K562 (cell line): ENCODE data around the gene ADK. TPM values are rescaled to one million over a fixed set of nuclear protein-coding genes. Genes with fewer than 3 reads are reported as not detected.

Experiments
- ARNT ChIP-seq, 2 experiments: fragments of 450-650 bp; IDR thresholded peaks; 2 replicates each; pipeline ENCODE4 v1.6.1; 2016; ENCODE audit warnings: mild to moderate bottlenecking in 1 of 2
- ATF1 ChIP-seq, 2 experiments: fragments of 450-650 bp in 1 of 2; IDR thresholded peaks; 2 replicates each; pipeline ENCODE4 v1.6.1; 2016; ENCODE audit warnings: missing compliant biosample characterization in 1 of 2, missing genetic modification characterization in 1 of 2
- CREM ChIP-seq: IDR thresholded peaks from 2 replicates; pipeline ENCODE4 v1.6.1; 2014; ENCODE audit warnings: antibody characterized with exemption, low read depth
- E2F3 ChIP-seq: fragments of 250-450 bp; sonication (Bioruptor Pico); IDR thresholded peaks from 2 replicates; pipeline ENCODE4 v1.4.0; 2020; ENCODE audit warnings: mild to moderate bottlenecking
- HMG20B ChIP-seq: fragments of 250-450 bp; sonication (Bioruptor Pico); IDR thresholded peaks from 2 replicates; pipeline ENCODE4 v1.5.0; 2021; ENCODE audit warnings: mild to moderate bottlenecking
- ID3 ChIP-seq, 2 experiments: fragments of 250-450 bp in 1 of 2; fragments of 450-650 bp in 1 of 2; sonication (Bioruptor Pico) in 1 of 2; IDR thresholded peaks; 2 replicates each; pipeline versions ENCODE4 v1.6.1 to v1.8.0; 2016 to 2021; ENCODE audit warnings: mild to moderate bottlenecking in 2 of 2, moderate library complexity in 2 of 2, missing compliant biosample characterization in 1 of 2, missing genetic modification characterization in 1 of 2
- KAT7 ChIP-seq: sonication (generic); formaldehyde crosslinking; IDR thresholded peaks from 2 replicates; pipeline ENCODE4 v1.8.0; 2022; ENCODE audit warnings: missing genetic modification reagents, mild to moderate bottlenecking, borderline replicate concordance
- MIER1 ChIP-seq: fragments of 450-650 bp; IDR thresholded peaks from 2 replicates; pipeline ENCODE4 v1.6.1; 2016; ENCODE audit warnings: antibody characterized with exemption, mild to moderate bottlenecking, low read depth
- MYNN ChIP-seq, 2 experiments: sonication (generic); formaldehyde crosslinking in 1 of 2; IDR thresholded peaks; 2 replicates each; pipeline versions ENCODE4 v1.5.0 to v1.6.1; 2016 to 2020; ENCODE audit warnings: antibody characterized with exemption in 1 of 2, missing genetic modification reagents in 1 of 2
- PBX2 ChIP-seq, 2 experiments: IDR thresholded peaks in 1 of 2; conservative IDR thresholded peaks in 1 of 2; 2 replicates each; pipeline ENCODE4 v1.6.1; 2016; ENCODE audit warnings: low read depth in 2 of 2, mild to moderate bottlenecking in 1 of 2, missing compliant biosample characterization in 1 of 2, missing genetic modification characterization in 1 of 2, moderate library complexity in 1 of 2
- RHOXF2B ChIP-seq: fragments of 250-450 bp; sonication (Bioruptor Pico); conservative IDR thresholded peaks from 2 replicates; pipeline ENCODE4 v1.5.1; 2021
- SIX5 ChIP-seq, 2 experiments: IDR thresholded peaks; 2 replicates each; pipeline ENCODE4 v1.6.1; 2011; ENCODE audit warnings: low read length in 2 of 2, borderline replicate concordance in 1 of 2, low read depth in 1 of 2, mild to moderate bottlenecking in 1 of 2, moderate library complexity in 1 of 2; ENCODE audit not compliant: insufficient read depth in 1 of 2
- SMARCA5 ChIP-seq: fragments of 450-650 bp; IDR thresholded peaks from 2 replicates; pipeline ENCODE4 v1.6.1; 2016
- ZHX1 ChIP-seq: fragments of 150-350 bp; conservative IDR thresholded peaks from 2 replicates; pipeline ENCODE4 v1.6.1; 2014; ENCODE audit warnings: low read length
- ZNF12 ChIP-seq: sonication (generic); formaldehyde crosslinking; IDR thresholded peaks from 2 replicates; pipeline ENCODE4 v1.4.0; 2020; ENCODE audit warnings: mild to moderate bottlenecking, missing genetic modification reagents
- ZNF133 ChIP-seq: fragments of 250-450 bp; sonication (Bioruptor Pico); IDR thresholded peaks from 2 replicates; pipeline ENCODE4 v1.4.0; 2020; ENCODE audit warnings: mild to moderate bottlenecking
- ZNF395 ChIP-seq: fragments of 200-800 bp; sonication (Bioruptor generic); IDR thresholded peaks from 2 replicates; pipeline ENCODE4 v1.6.1; 2017; ENCODE audit warnings: missing genetic modification characterization, missing compliant biosample characterization
- ZNF431 ChIP-seq: sonication (generic); formaldehyde crosslinking; IDR thresholded peaks from 2 replicates; pipeline ENCODE4 v1.8.0; 2022; ENCODE audit warnings: mild to moderate bottlenecking, missing genetic modification reagents
- ZNF785 ChIP-seq: fragments of 250-450 bp; sonication (Bioruptor Pico); IDR thresholded peaks from 2 replicates; pipeline ENCODE4 v1.4.0; 2020; ENCODE audit warnings: mild to moderate bottlenecking
- polyA plus RNA-seq, 8 experiments: library from polyadenylated mRNA; depleted of rRNA in 4 of 8; stranded (reverse) in 5 of 8; unstranded in 3 of 8; fragments of >200 nt; fragmentation: Nextera tagmentation in 2 of 8; fragmentation: Illumina TruSeq in 1 of 8; extraction: Ambion mirVana in 2 of 8; extraction: Trizol in 1 of 8; gene quantifications; 2 replicates each; pipeline versions ENCODE4 v1.2.1 to v1.2.3, GENCODE V29; 2011 to 2014; ENCODE audit warnings: inconsistent platforms in 1 of 8, missing spikeins in 1 of 8
- total RNA-seq, 7 experiments: library from RNA; depleted of rRNA in 6 of 7; stranded (reverse); fragments of >200 nt in 6 of 7; fragmentation: Illumina TruSeq in 2 of 7; extraction: Trizol in 2 of 7; gene quantifications; 2 replicates each; pipeline versions ENCODE4 v1.2.1 to v1.2.3, GENCODE V29; 2011 to 2021; ENCODE audit warnings: low replicate concordance in 1 of 7
- TF ChIP-seq, protein P1 (sequence below): fragments of 450-650 bp; IDR thresholded peaks from 2 replicates; pipeline ENCODE4 v1.6.1; 2016

The ADK gene
- total and polyA plus RNA-seq, 9 of the 15 experiments (the other 6 are each of a cell fraction or from before 2014, with no cell fraction given): 54.2 to 97.8 (median 73.6) TPM

- TF ChIP-seq PBX2 (CRISPR knock-in tag; IDR thresholded peaks at IDR 0.05; ENCODE audit: low read depth): no peak
- TF ChIP-seq PBX2 (tag; conservative IDR thresholded peaks at IDR 0.05; ENCODE audit: low read depth): peak; percentile 99
- TF ChIP-seq CREM: peak; percentile 65
- TF ChIP-seq SMARCA5: no peak
- TF ChIP-seq ZNF395: peak; percentile 63; the same call in 1 of the 2 replicates
- TF ChIP-seq E2F3: no peak
- TF ChIP-seq ZHX1: no peak
- no peak for TF ChIP-seq ZNF12 (CRISPR knock-in tag)
- TF ChIP-seq ID3 (CRISPR knock-in tag; IDR thresholded peaks at IDR 0.05): no peak
- no peak for TF ChIP-seq ID3 (tag; IDR thresholded peaks at IDR 0.05)
- TF ChIP-seq, protein P1, sequence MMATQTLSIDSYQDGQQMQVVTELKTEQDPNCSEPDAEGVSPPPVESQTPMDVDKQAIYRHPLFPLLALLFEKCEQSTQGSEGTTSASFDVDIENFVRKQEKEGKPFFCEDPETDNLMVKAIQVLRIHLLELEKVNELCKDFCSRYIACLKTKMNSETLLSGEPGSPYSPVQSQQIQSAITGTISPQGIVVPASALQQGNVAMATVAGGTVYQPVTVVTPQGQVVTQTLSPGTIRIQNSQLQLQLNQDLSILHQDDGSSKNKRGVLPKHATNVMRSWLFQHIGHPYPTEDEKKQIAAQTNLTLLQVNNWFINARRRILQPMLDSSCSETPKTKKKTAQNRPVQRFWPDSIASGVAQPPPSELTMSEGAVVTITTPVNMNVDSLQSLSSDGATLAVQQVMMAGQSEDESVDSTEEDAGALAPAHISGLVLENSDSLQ: peak; percentile 92
- peak; percentile 99 for TF ChIP-seq MYNN (IDR thresholded peaks at IDR 0.05)
- TF ChIP-seq MYNN (CRISPR knock-in tag; IDR thresholded peaks at IDR 0.05): peak; percentile 85
- TF ChIP-seq ZNF133 (CRISPR knock-in tag): no peak
- TF ChIP-seq MIER1: no peak
- no peak for TF ChIP-seq KAT7 (CRISPR knock-in tag)
- no peak for TF ChIP-seq RHOXF2B (CRISPR knock-in tag)
- 0 out of 4 replicates have a peak, but pooled peaks of 1 of the 2 experiments have one; percentile 8 for TF ChIP-seq SIX5 (IDR thresholded peaks at IDR 0.05; ENCODE audit: borderline replicate concordance in 1 of 2, insufficient read depth in 1 of 2, low read depth in 1 of 2, low read length in 2 of 2)
- no peak for TF ChIP-seq ATF1 (CRISPR knock-in tag; IDR thresholded peaks at IDR 0.05)
- TF ChIP-seq ATF1 (tag; IDR thresholded peaks at IDR 0.05): peak; percentile 61
- no peak for TF ChIP-seq HMG20B (CRISPR knock-in tag)
- no peak for TF ChIP-seq ARNT (IDR thresholded peaks at IDR 0.05)
- TF ChIP-seq ZNF785 (CRISPR knock-in tag): no peak
- TF ChIP-seq ZNF431 (CRISPR knock-in tag): no peak
These were observed 438.2 kb downstream of the ADK start (continued) for GRCh38 chr10:74589226-74589673.
